Activated T-cell treated with anti-CD3 and anti-CD28 coated beads, Interleukin-2, amount 50 U/mL, for 72 hours (primary cell): Measurements from ENCODE around the gene TNP2. TPM values are rescaled to one million over a fixed set of nuclear protein-coding genes. Genes with fewer than 3 reads are reported as not detected.

ENCODE experiments used
- ATAC-seq, 2 donors: fragments of 150-1000 bp; cut with Tn5 transposase; replicated peaks in 1 of 2; 2 replicates each; pipeline ENCODE4 v1.10.0; 2021; ENCODE audit warnings: moderate library complexity in 2 of 2, mild to moderate bottlenecking in 1 of 2
- DNase-seq, 2 donors: peaks; one replicate each; pipeline ENCODE4 v3.0.0; 2021 to 2022; ENCODE audit warnings: mixed read lengths in 1 of 2
- H3K27ac Mint-ChIP-seq: one replicate; pipeline ENCODE4 v1.8.0; 2022; ENCODE audit warnings: mild to moderate bottlenecking, moderate library complexity, mixed read lengths
- H3K27me3 Mint-ChIP-seq: one replicate; pipeline ENCODE4 v1.8.0; 2022; ENCODE audit warnings: low read depth, mixed read lengths
- H3K36me3 Mint-ChIP-seq, 2 donors: one replicate each; pipeline ENCODE4 v1.8.0; 2022; ENCODE audit warnings: mixed read lengths in 2 of 2, mild to moderate bottlenecking in 1 of 2; ENCODE audit not compliant: insufficient read depth in 2 of 2
- H3K4me1 Mint-ChIP-seq: one replicate; pipeline ENCODE4 v1.8.0; 2022; ENCODE audit warnings: low read depth, mixed read lengths
- H3K4me3 Mint-ChIP-seq, 2 donors: one replicate each; pipeline ENCODE4 v1.8.0; 2022; ENCODE audit warnings: mild to moderate bottlenecking in 2 of 2, mixed read lengths in 2 of 2, moderate library complexity in 2 of 2
- H3K9me3 Mint-ChIP-seq, 2 donors: one replicate each; pipeline ENCODE4 v1.8.0; 2022; ENCODE audit warnings: mixed read lengths in 2 of 2
- total RNA-seq, 2 donors: library from RNA; stranded (reverse); gene quantifications; one replicate each; pipeline ENCODE4 v1.2.3, GENCODE V29; 2022

TNP2 gene
- total RNA-seq, 2 donors from 2014 or later = not detected

- Mint-ChIP-seq H3K27ac (peak overlapping the region; percentile 100), H3K36me3 (peaks cover 20 to 30% of the 10 kb centered on the region in 2 donors), H3K4me3 (peak overlapping the region; percentile 85 to 99), H3K9me3 (no peaks in the 10 kb centered on the region), H3K4me1 (peaks cover 63% of the 10 kb centered on the region), H3K27me3 (no peaks in the 10 kb centered on the region)
- ATAC-seq (no peak), DNase-seq (peak; percentile 39 to 43)
Observed at GRCh38 chr16:11253995-11254912, 14.9 kb downstream of the TNP2 start.

GRCh38 chr16:11253009-11253994 lies 15.8 kb downstream of the TNP2 start:
- Mint-ChIP-seq H3K36me3 (peaks cover 20 to 30% of the 10 kb centered on the region in 2 donors), H3K4me3 (peak overlapping the region; percentile 85 to 99), H3K9me3 (no peaks in the 10 kb centered on the region), H3K27me3 (no peaks in the 10 kb centered on the region), H3K27ac (peak overlapping the region; percentile 100), H3K4me1 (peaks cover 63% of the 10 kb centered on the region)
- ATAC-seq (peak; percentile 30 to 40), DNase-seq (peak; percentile 73 to 83)

GRCh38 chr16:11252482-11252931 lies 16.6 kb downstream of the TNP2 start:
- DNase-seq (peak; percentile 45 to 51), ATAC-seq (no peak)
- Mint-ChIP-seq H3K9me3 (peaks cover 0 to 1% of the 10 kb centered on the region in 2 donors), H3K27me3 (no peaks in the 10 kb centered on the region), H3K36me3 (peaks cover 21 to 34% of the 10 kb centered on the region in 2 donors), H3K4me1 (peaks cover 63% of the 10 kb centered on the region), H3K27ac (peak overlapping the region; percentile 100), H3K4me3 (peak overlapping the region; percentile 85 to 99)

GRCh38 chr16:11251525-11252481 lies 17.3 kb downstream of the TNP2 start:
- ATAC-seq (peak; percentile 37 to 49), DNase-seq (peak; percentile 88 to 91)
- peak overlapping the region; percentile 85 to 99 for H3K4me3 Mint-ChIP-seq
- peak overlapping the region; percentile 100 for H3K27ac Mint-ChIP-seq
- H3K4me1 Mint-ChIP-seq = peaks cover 63% of the 10 kb centered on the region
- H3K9me3 Mint-ChIP-seq = peaks cover 0 to 1% of the 10 kb centered on the region in 2 donors
- H3K27me3 Mint-ChIP-seq = no peaks in the 10 kb centered on the region
- H3K36me3 Mint-ChIP-seq = peaks cover 19 to 38% of the 10 kb centered on the region in 2 donors

GRCh38 chr16:11250786-11251524 lies 18.2 kb downstream of the TNP2 start:
- Mint-ChIP-seq H3K9me3 (peaks cover 0 to 1% of the 10 kb centered on the region in 2 donors), H3K36me3 (peaks cover 17 to 35% of the 10 kb centered on the region in 2 donors), H3K4me1 (peaks cover 70% of the 10 kb centered on the region), H3K27me3 (no peaks in the 10 kb centered on the region), H3K27ac (peak overlapping the region; percentile 100), H3K4me3 (peak overlapping the region; percentile 85 to 99)
- ATAC-seq = no peak
- no peak for DNase-seq

- H3K4me3 Mint-ChIP-seq = peak overlapping the region; percentile 36 to 85
Observed at GRCh38 chr16:11250091-11250785, 18.9 kb downstream of the TNP2 start.

GRCh38 chr16:11249233-11250061 lies 19.7 kb downstream of the TNP2 start:
- ATAC-seq = no peak
- Mint-ChIP-seq H3K4me3 (no peak overlapping the region), H3K4me1 (peaks cover 81% of the 10 kb centered on the region), H3K36me3 (peaks cover 15 to 32% of the 10 kb centered on the region in 2 donors), H3K9me3 (peaks cover 0 to 1% of the 10 kb centered on the region in 2 donors), H3K27ac (peak overlapping the region; percentile 85), H3K27me3 (no peaks in the 10 kb centered on the region)
- no peak for DNase-seq

More at GRCh38 chr16:11250091-11250785, 18.9 kb downstream of the TNP2 start:
- no peak for DNase-seq
- Mint-ChIP-seq H3K27ac (peak overlapping the region; percentile 100), H3K4me1 (peaks cover 77% of the 10 kb centered on the region), H3K36me3 (peaks cover 17 to 34% of the 10 kb centered on the region in 2 donors), H3K9me3 (peaks cover 0 to 1% of the 10 kb centered on the region in 2 donors), H3K27me3 (no peaks in the 10 kb centered on the region)
- ATAC-seq = no peak

GRCh38 chr16:11248133-11248532 lies 21.0 kb downstream of the TNP2 start:
- DNase-seq (no peak), ATAC-seq (no peak)
- Mint-ChIP-seq H3K27ac (peak overlapping the region; percentile 93), H3K4me3 (peak overlapping the region in 1 of 2 donors; percentile 34), H3K9me3 (peaks cover 0 to 1% of the 10 kb centered on the region in 2 donors), H3K36me3 (peaks cover 6 to 20% of the 10 kb centered on the region in 2 donors), H3K4me1 (peaks cover 76% of the 10 kb centered on the region), H3K27me3 (no peaks in the 10 kb centered on the region)

- DNase-seq (peak; percentile 54 to 68), ATAC-seq (peak; percentile 41 to 55)
- Mint-ChIP-seq H3K36me3 (peaks cover 1 to 11% of the 10 kb centered on the region in 2 donors), H3K4me1 (peaks cover 55% of the 10 kb centered on the region), H3K4me3 (no peak overlapping the region), H3K27ac (peak overlapping the region; percentile 93), H3K9me3 (peaks cover 0 to 1% of the 10 kb centered on the region in 2 donors), H3K27me3 (no peaks in the 10 kb centered on the region)
Observed at GRCh38 chr16:11245988-11246387, 23.1 kb downstream of the TNP2 start.

- H3K4me1 Mint-ChIP-seq = peaks cover 48% of the 10 kb centered on the region
- peak overlapping the region; percentile 11 to 53 for H3K4me3 Mint-ChIP-seq
- no peak for ATAC-seq
- peak overlapping the region; percentile 93 for H3K27ac Mint-ChIP-seq
- peaks cover 1 to 9% of the 10 kb centered on the region in 2 donors for H3K36me3 Mint-ChIP-seq
- no peaks in the 10 kb centered on the region for H3K27me3 Mint-ChIP-seq
- DNase-seq = no peak
- peaks cover 0 to 1% of the 10 kb centered on the region in 2 donors for H3K9me3 Mint-ChIP-seq
Observed at GRCh38 chr16:11245222-11245737, 23.8 kb downstream of the TNP2 start.
